GM13976 (cell line): ENCODE measurements around the gene IFT57.

Experiments
- DNase-seq: peaks from one replicate; pipeline ENCODE4 v3.0.0; 2012; ENCODE audit warnings: low spot score
- in situ Hi-C: fragments of 300-500 bp; cut with MboI; formaldehyde crosslinking; loops from one replicate; pipeline ENCODE4 v1.12.0; 2022; ENCODE audit warnings: low sequenced_read_pairs, mixed read lengths, inconsistent platforms; ENCODE audit not compliant: unreplicated experiment
- TF ChIP-seq, protein P1 (sequence below): IDR thresholded peaks from 2 replicates; pipeline ENCODE4 v1.5.1; 2012; ENCODE audit warnings: borderline replicate concordance, mild to moderate bottlenecking; ENCODE audit not compliant: insufficient read depth; ENCODE audit errors: extremely low read depth, missing control alignments, control extremely low read depth

The IFT57 gene

DNA sequence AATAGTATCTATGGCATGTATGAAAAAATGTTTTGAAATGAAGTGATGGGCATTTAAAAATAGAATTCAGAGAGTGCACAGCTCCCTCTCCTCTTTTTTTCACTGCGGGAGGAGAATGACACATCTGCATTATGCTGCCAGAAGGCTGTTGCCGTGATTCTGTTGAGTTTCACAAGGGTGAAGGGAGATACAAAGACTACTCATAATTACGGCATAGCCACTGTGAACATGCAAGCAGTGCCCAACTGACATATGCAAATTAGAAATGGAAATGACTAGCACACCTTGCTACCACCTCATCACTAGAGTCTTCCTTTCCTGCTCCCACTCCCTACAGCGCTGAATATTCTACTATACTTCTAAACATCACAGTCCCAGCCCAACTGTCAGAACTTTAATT is 20.1 kb downstream of the IFT57 start:
- DNase-seq = no peak
- in situ Hi-C loops = no loop called here
- TF ChIP-seq, protein P1, sequence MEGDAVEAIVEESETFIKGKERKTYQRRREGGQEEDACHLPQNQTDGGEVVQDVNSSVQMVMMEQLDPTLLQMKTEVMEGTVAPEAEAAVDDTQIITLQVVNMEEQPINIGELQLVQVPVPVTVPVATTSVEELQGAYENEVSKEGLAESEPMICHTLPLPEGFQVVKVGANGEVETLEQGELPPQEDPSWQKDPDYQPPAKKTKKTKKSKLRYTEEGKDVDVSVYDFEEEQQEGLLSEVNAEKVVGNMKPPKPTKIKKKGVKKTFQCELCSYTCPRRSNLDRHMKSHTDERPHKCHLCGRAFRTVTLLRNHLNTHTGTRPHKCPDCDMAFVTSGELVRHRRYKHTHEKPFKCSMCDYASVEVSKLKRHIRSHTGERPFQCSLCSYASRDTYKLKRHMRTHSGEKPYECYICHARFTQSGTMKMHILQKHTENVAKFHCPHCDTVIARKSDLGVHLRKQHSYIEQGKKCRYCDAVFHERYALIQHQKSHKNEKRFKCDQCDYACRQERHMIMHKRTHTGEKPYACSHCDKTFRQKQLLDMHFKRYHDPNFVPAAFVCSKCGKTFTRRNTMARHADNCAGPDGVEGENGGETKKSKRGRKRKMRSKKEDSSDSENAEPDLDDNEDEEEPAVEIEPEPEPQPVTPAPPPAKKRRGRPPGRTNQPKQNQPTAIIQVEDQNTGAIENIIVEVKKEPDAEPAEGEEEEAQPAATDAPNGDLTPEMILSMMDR = no peak

DNA sequence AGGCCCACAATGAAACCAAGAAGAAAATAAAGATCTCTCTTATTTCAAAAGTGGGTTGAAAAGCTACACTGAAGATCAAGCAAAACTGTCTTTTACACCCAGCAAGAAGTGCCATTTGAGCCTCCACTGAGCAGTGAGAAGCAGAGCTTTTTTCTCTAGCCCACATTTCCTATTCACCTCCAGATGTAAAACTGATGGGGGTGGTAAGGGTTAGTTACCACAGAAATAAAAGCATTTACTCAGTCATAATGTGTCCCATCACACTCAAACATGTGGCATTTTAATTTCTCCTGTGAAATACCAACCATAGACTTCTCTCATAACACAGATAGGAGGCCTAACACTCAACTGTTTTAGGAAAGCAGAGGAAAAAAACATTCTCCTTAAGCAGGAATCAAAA is 21.0 kb downstream of the IFT57 start:
- DNase-seq = no peak
- TF ChIP-seq, protein P1 = no peak
- in situ Hi-C loops = no loop called here

DNA sequence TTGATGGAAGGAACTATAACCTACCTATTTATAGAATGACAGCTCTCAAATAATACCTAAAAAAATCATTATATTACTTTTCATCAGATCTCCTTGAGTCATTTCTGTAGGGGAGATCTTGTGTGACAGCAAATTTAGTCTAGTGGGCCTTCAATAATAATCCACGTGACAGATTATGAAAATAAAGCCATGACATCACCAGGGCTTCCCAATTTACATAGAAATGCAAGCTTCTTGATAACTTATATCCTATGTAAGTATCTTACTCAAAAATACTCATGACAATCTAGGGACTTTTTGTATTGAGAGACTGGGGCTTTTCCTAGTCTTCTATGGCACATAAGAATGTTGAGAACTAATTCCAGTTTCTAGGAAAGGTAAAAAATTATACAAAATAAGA is 21.6 kb downstream of the IFT57 start:
- TF ChIP-seq, protein P1 = no peak
- in situ Hi-C loops = no loop called here
- DNase-seq = no peak

DNA sequence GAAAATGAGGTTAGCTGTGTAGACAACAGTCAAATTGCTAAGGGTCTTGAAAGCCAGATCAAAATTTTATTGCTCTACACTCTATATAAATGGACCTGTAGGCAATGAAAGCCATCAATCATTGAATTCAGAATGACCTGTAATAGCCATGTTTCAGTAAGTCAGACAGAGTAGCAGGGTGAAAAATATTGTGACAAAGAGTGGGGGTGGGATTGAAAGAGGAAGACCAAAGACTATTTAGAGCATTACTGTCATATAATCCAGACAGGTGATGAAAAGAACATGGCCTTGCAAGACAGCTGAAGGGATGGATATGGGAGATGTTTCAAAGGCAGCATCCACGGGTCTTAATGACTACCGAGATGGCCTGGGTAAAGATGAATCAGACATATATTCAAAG is 22.2 kb downstream of the IFT57 start:
- TF ChIP-seq, protein P1 = no peak
- DNase-seq = no peak
- in situ Hi-C loops = no loop called here

DNA sequence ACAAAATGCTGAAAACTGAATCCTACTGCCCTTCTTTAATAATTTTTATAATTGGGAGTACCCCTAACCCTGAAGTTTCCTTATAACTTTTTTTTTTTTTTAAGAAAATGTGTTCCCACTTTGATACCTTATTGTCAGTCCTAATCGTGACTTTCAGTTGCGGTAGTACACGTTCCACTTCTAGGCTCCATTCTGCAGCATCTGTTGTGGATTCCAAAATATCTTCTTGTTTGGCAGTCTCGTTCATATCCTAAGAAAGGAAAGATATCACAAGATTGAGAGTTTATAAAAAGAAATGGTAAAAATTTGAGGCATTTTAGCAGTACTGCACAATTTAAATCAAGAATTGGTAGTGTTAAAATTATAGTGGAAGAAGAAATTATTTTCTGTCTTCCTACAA is 30.8 kb downstream of the IFT57 start:
- TF ChIP-seq, protein P1 = no peak
- no peak for DNase-seq
- in situ Hi-C loops = no loop called here

DNA sequence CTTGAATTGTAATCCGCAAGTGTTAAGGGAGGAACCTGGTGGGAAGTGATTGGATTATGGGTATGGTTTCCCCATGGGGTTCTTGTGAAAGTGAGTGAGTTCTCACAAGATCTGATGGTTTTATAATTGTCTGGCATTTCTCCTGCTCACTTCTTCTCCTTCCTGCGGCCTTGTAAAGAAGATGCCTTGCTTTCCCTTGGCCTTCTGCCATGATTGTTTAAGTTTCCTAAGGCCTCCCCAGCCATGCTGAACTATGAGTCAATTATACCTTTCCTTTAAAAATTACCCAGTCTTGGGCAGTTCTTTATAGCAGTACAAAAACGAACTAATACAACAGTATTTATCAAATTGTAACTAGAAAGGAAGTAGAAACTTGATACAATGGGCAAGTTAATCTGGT is 31.9 kb downstream of the IFT57 start:
- no peak for DNase-seq
- TF ChIP-seq, protein P1 = no peak
- in situ Hi-C loops = no loop called here

DNA sequence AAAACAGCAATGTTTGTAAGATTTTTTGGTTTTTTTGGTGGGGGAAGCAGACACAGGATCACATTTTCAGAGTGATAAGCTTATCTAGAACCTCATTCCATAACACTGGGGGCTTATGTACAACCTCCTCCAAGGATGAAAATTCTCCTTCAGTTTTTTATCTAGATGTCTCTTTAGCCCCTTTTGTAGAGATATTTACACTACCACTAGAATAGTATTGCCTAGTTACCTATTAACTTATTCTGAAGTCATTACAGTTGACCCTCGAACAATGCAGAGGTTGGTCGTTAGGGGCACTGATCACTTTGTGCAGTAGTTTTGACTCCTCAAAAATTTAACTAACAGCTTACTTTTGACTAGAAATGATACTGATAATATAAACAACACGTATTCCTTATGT is 32.8 kb downstream of the IFT57 start:
- no peak for DNase-seq
- in situ Hi-C loops = no loop called here
- TF ChIP-seq, protein P1 = no peak
